Activated CD8-positive, alpha-beta T cell treated with anti-CD3 and anti-CD28 coated beads for 36 hours (primary cell): ENCODE results near the gene NAPG. TPM values are rescaled to one million over a fixed set of nuclear protein-coding genes. Genes with fewer than 3 reads are reported as not detected.
A peak's percentile ranks its signal among the peaks of the same experiment; 100 is the strongest.
"Not testable (repeated sequence)": the region's sequence is repeated elsewhere in the genome, so short reads cannot be mapped to it uniquely, and the experiment has no call there.

ENCODE experiments used
- ATAC-seq: fragments of 200-7000 bp; cut with Tn5 transposase; one replicate; pipeline ENCODE4 v1.10.0; 2021; ENCODE audit warnings: mild to moderate bottlenecking, moderate library complexity
- CTCF ChIA-PET: fragments of 350-600 bp; sonication (Branson Sonifier 250); formaldehyde crosslinking; loops from one replicate; lab custom pipeline; 2021; ENCODE audit warnings: antibody characterized with exemption; lab: Charles Lee
- POLR2A ChIA-PET: fragments of 350-600 bp; sonication (Branson Sonifier 250); formaldehyde crosslinking; loops from one replicate; lab custom pipeline; 2021; ENCODE audit warnings: antibody characterized with exemption; lab: Charles Lee
- DNase-seq: peaks from one replicate; pipeline ENCODE4 v3.0.0-alpha.2; 2020
- H3K27ac Mint-ChIP-seq: one replicate; pipeline ENCODE4 v1.8.0; 2021; ENCODE audit warnings: mild to moderate bottlenecking, mixed read lengths
- H3K27me3 Mint-ChIP-seq: one replicate; pipeline ENCODE4 v1.8.0; 2021; ENCODE audit warnings: mixed read lengths
- H3K36me3 Mint-ChIP-seq: one replicate; pipeline ENCODE4 v1.8.0; 2021; ENCODE audit warnings: low read depth, mixed read lengths
- H3K4me1 Mint-ChIP-seq: one replicate; pipeline ENCODE4 v1.8.0; 2021; ENCODE audit warnings: low read depth, mixed read lengths
- H3K4me3 Mint-ChIP-seq: one replicate; pipeline ENCODE4 v1.8.0; 2021; ENCODE audit warnings: mild to moderate bottlenecking, moderate library complexity, mixed read lengths
- H3K9me3 Mint-ChIP-seq: one replicate; pipeline ENCODE4 v1.8.0; 2021; ENCODE audit warnings: mixed read lengths
- intact Hi-C: fragments of 100-400 bp; cut with micrococcal nuclease; formaldehyde crosslinking; loops from one replicate; pipeline ENCODE4 v1.10.0; 2022
- total RNA-seq, 2 experiments: library from RNA; stranded (reverse); gene quantifications; one replicate each; pipeline ENCODE4 v1.2.3, GENCODE V29; 2021
- TF ChIP-seq, protein P1 (sequence below): fragments of 200-600 bp; IDR thresholded peaks from one replicate; pipeline ENCODE4 v1.8.0; 2022; ENCODE audit warnings: antibody characterized with exemption, mild to moderate bottlenecking

The NAPG gene
- total RNA-seq, 2 experiments from 2014 or later: 27.5 to 29.7 TPM

- POLR2A ChIA-PET: no interaction called here
- peaks cover 28% of the 10 kb centered on the region for H3K36me3 Mint-ChIP-seq
- H3K9me3 Mint-ChIP-seq: no peaks in the 10 kb centered on the region
- peaks cover 18% of the 10 kb centered on the region for H3K4me1 Mint-ChIP-seq
- H3K27ac Mint-ChIP-seq: no peak overlapping the region
- H3K4me3 Mint-ChIP-seq: no peak overlapping the region
- no peaks in the 10 kb centered on the region for H3K27me3 Mint-ChIP-seq
- DNase-seq (no peak), ATAC-seq (peak; percentile 42)
- intact Hi-C loops: no loop called here
- TF ChIP-seq, protein P1, sequence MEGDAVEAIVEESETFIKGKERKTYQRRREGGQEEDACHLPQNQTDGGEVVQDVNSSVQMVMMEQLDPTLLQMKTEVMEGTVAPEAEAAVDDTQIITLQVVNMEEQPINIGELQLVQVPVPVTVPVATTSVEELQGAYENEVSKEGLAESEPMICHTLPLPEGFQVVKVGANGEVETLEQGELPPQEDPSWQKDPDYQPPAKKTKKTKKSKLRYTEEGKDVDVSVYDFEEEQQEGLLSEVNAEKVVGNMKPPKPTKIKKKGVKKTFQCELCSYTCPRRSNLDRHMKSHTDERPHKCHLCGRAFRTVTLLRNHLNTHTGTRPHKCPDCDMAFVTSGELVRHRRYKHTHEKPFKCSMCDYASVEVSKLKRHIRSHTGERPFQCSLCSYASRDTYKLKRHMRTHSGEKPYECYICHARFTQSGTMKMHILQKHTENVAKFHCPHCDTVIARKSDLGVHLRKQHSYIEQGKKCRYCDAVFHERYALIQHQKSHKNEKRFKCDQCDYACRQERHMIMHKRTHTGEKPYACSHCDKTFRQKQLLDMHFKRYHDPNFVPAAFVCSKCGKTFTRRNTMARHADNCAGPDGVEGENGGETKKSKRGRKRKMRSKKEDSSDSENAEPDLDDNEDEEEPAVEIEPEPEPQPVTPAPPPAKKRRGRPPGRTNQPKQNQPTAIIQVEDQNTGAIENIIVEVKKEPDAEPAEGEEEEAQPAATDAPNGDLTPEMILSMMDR: no peak
- CTCF ChIA-PET: interaction anchor here (0.6 to 1.6 kb wide), 5 partner anchors 18 to 565 kb away, joined by 3 to 5 read pairs (median 4); no protein-coding TSS in a partner anchor
Observed at GRCh38 chr18:10536280-10536679, 10.5 kb downstream of the NAPG start.

GRCh38 chr18:10537765-10538164 lies 11.9 kb downstream of the NAPG start:
- no peaks in the 10 kb centered on the region for H3K27me3 Mint-ChIP-seq
- DNase-seq: no peak
- H3K4me3 Mint-ChIP-seq: no peak overlapping the region
- H3K4me1 Mint-ChIP-seq: peaks cover 15% of the 10 kb centered on the region
- H3K9me3 Mint-ChIP-seq: no peaks in the 10 kb centered on the region
- H3K27ac Mint-ChIP-seq: no peak overlapping the region
- H3K36me3 Mint-ChIP-seq: peaks cover 34% of the 10 kb centered on the region
- ChIA-PET POLR2A (no interaction called here), CTCF (interaction anchor here (0.8 to 1.2 kb wide), 2 partner anchors 8 to 10 kb away, joined by 3 read pairs; no protein-coding TSS in a partner anchor)
- intact Hi-C loops: no loop called here
- TF ChIP-seq, protein P1: no peak
- no peak for ATAC-seq

DNA sequence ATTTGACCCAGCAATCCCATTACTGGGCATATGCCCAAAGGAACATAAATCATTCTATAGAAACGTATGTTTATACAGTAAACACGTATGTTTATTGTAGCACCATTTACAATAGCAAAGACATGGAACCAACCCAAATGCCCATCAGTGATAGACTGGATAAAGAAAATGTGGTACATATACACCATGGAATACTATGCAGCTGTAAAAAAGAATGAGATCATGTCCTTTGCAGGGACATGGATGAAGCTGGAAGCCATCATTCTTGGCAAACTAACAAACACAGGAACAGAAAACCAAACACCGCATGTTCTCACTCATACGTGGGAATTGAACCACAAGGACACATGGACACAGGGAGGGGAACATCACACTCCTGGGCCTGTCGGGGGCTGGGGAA lies 13.3 kb downstream of the NAPG start:
- H3K9me3 Mint-ChIP-seq, H3K27me3 Mint-ChIP-seq, intact Hi-C loops, DNase-seq, CTCF ChIA-PET, H3K4me3 Mint-ChIP-seq, H3K27ac Mint-ChIP-seq, ATAC-seq: not testable (repeated sequence)
- POLR2A ChIA-PET: interaction anchor here (1.0 kb wide), 1 partner anchor 12 kb away, joined by 3 read pairs; no protein-coding TSS in a partner anchor
- Mint-ChIP-seq H3K36me3 (peaks cover 36% of the 10 kb centered on the region), H3K4me1 (peaks cover 15% of the 10 kb centered on the region)

DNA sequence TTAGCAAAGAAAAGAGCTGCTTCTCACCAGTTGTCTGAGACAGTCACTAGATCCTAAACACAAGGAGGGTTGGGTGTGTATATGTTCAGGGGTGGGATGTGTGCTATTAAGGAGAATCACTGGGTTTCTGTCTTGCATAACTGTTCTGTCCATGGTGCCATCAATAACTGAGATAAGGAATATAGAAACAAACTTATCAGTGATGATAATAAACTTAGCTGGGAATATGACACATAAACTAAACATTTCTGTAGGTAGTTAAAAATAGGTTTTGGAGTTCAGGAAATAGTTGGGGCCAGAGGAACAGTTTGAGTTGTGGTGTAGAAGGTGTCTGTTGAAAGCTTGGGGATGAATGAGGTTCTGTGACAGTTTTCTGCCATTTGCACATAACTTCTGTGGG lies 17.4 kb downstream of the NAPG start:
- intact Hi-C loops: no loop called here
- Mint-ChIP-seq H3K4me3 (no peak overlapping the region), H3K27ac (peak overlapping the region; percentile 51), H3K36me3 (peaks cover 42% of the 10 kb centered on the region), H3K4me1 (peaks cover 5% of the 10 kb centered on the region), H3K9me3 (no peaks in the 10 kb centered on the region), H3K27me3 (no peaks in the 10 kb centered on the region)
- ChIA-PET POLR2A (no interaction called here), CTCF (no interaction called here)
- DNase-seq: no peak
- no peak for ATAC-seq
- TF ChIP-seq, protein P1: no peak

DNA sequence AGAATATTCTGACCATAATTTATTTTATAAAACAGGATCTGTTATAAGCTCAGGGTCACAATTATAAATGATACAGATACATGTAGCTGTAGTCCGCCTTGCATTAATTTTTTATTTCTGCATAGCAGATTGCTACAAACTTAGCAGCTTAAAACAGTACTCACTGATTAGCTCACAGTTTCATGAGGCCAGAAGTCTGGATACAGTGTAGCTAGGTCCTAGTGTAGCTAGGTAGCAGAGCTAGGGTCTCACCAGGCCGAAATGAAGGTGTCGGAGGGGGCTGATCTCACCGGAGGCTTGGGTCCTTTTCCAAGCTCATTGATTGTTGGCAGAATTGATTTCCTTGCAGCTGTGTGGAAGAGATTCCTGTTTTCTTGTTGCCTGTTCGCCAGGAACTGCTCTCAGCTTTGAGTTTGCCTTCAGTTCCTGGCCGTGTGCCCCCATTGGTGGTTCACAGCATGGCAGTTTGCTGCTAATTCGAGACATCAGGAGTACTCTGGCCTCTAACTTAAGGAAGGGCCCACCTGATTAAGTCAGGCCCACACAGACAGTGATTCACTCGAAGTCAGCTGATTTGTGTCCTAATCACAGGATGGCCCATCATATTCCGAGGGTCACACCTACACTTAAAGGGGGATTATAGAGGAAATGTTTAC lies 18.4 kb downstream of the NAPG start:
- CTCF ChIA-PET: no interaction called here

More for the DNA sequence above, 18.4 kb downstream of the NAPG start:
- Mint-ChIP-seq H3K4me1 (no peaks in the 10 kb centered on the region), H3K4me3 (no peak overlapping the region), H3K27ac (no peak overlapping the region), H3K9me3 (no peaks in the 10 kb centered on the region), H3K27me3 (no peaks in the 10 kb centered on the region), H3K36me3 (peaks cover 41% of the 10 kb centered on the region)
- TF ChIP-seq, protein P1: no peak
- ATAC-seq (no peak), DNase-seq (no peak)
- intact Hi-C loops: no loop called here
- POLR2A ChIA-PET: interaction anchor here (0.6 kb wide), 1 partner anchor 15 kb away, joined by 3 read pairs; no protein-coding TSS in a partner anchor
